ENCODE results near the gene SBNO2. TPM values are rescaled to one million over a fixed set of nuclear protein-coding genes. Genes with fewer than 3 reads are reported as not detected.

SBNO2 gene
- total and polyA plus RNA-seq, 2 experiments from 2014 or later, result 6.9 to 35.4 TPM

- TF ChIP-seq CTCF (conservative IDR thresholded peaks at IDR 0.05; ENCODE audit: low read depth in 2 of 2), result no peak
- no peak for TF ChIP-seq REST (IDR thresholded peaks at IDR 0.05; ENCODE audit: unreplicated experiment)
Observed at GRCh38 chr19:1131718-1132551, 42.1 kb downstream of the SBNO2 start (continued).

GRCh38 chr19:1130771-1131717, 43.0 kb downstream of the SBNO2 start:
- no peaks in the 10 kb centered on the region for H3K27me3 ChIP-seq (ENCODE audit: insufficient read depth)
- H3K4me3 ChIP-seq, result peak overlapping the region; percentile 43; the same call in 1 of the 2 replicates
- H3K4me1 ChIP-seq (ENCODE audit: insufficient read depth), result 0 out of 2 replicates have a peak, but pooled peaks cover 3% of the 10 kb centered on the region
- ATAC-seq (peak; percentile 4), DNase-seq (ENCODE audit: low spot score) (no peak)
- Mint-ChIP-seq H3K4me1 (no peaks in the 10 kb centered on the region), H3K9me3 (no peaks in the 10 kb centered on the region), H3K4me3 (no peak overlapping the region), H3K36me3 (ENCODE audit: low read depth) (no peaks in the 10 kb centered on the region; the same call in 2 of the 3 replicates), H3K27me3 (ENCODE audit: insufficient read depth, low read depth, poor library complexity) (peaks cover 8% of the 10 kb centered on the region), H3K27ac (no peak overlapping the region)
- H3K9me2 ChIP-seq (ENCODE audit: insufficient read depth), result no peaks in the 10 kb centered on the region
- H3K36me3 ChIP-seq (ENCODE audit: insufficient read depth), result no peaks in the 10 kb centered on the region
- H3F3A ChIP-seq (replicated peaks; ENCODE audit: low read depth), result no peaks in the 10 kb centered on the region
- H3K4me2 ChIP-seq, result peak overlapping the region; percentile 75; the same call in 1 of the 2 replicates
- H3K79me2 ChIP-seq (replicated peaks; ENCODE audit: insufficient read depth), result no peaks in the 10 kb centered on the region
- TF ChIP-seq REST (IDR thresholded peaks at IDR 0.05; ENCODE audit: unreplicated experiment) (no peak), ETS1 (IDR thresholded peaks at IDR 0.05) (no peak), STAT1 (IDR thresholded peaks at IDR 0.05; ENCODE audit: unreplicated experiment) (no peak), JUNB (IDR thresholded peaks at IDR 0.05; ENCODE audit: unreplicated experiment) (no peak), EZH2phosphoT487 (IDR thresholded peaks at IDR 0.05; ENCODE audit: unreplicated experiment) (no peak), NANOG (IDR thresholded peaks at IDR 0.05; ENCODE audit: borderline replicate concordance) (no peak), POLR2AphosphoS5 (IDR thresholded peaks at IDR 0.05; ENCODE audit: low read depth) (no peak)
- H3K27ac ChIP-seq (ENCODE audit: low read depth), result peak overlapping the region; percentile 59; the same call in 1 of the 2 replicates
- no peak overlapping the region for H2AFZ ChIP-seq
- no peaks in the 10 kb centered on the region for H4K20me1 ChIP-seq (replicated peaks; ENCODE audit: insufficient read depth)

All from GM23338 (cell line).